PC-3 (cell line): ENCODE measurements around the gene NDUFA11. TPM values are rescaled to one million over a fixed set of nuclear protein-coding genes. Genes with fewer than 3 reads are reported as not detected.

Source experiments
- ATAC-seq: fragments of 200-7000 bp; cut with Tn5 transposase; 2 replicates; pipeline ENCODE4 v1.9.1; 2020; ENCODE audit warnings: mild to moderate bottlenecking, moderate library complexity
- BruUV-seq: library from RNA; stranded (reverse); fragments of 400-500 nt; replicated peaks from 2 replicates; lab custom pipeline; 2021; lab: Mats Ljungman, UMichigan
- CTCF ChIA-PET: fragments of 300-600 bp; sonication (Branson Sonifier 250); formaldehyde crosslinking; loops from one replicate; lab custom pipeline; 2022; ENCODE audit warnings: antibody characterized with exemption; lab: Charles Lee
- POLR2A ChIA-PET: fragments of 300-600 bp; sonication (Branson Sonifier 250); formaldehyde crosslinking; loops from one replicate; lab custom pipeline; 2022; ENCODE audit warnings: antibody characterized with exemption; ENCODE audit not compliant: unreplicated experiment; lab: Charles Lee
- DNase-seq: peaks from one replicate; pipeline ENCODE4 v3.0.0-alpha.2; 2015
- H2AFZ ChIP-seq: fragments of 300-600 bp; sonication (generic); 2 replicates; pipeline ENCODE4 v1.6.0; 2016; ENCODE audit warnings: antibody characterized with exemption, low read length
- H3F3A ChIP-seq: fragments of 300-600 bp; sonication (generic); one replicate; pipeline ENCODE4 v1.6.0; 2017; ENCODE audit warnings: antibody characterized with exemption, low read length, control low read depth, mild to moderate bottlenecking; ENCODE audit not compliant: unreplicated experiment
- H3K27ac ChIP-seq: fragments of 300-600 bp; sonication (generic); 2 replicates; pipeline ENCODE4 v1.5.1; 2016; ENCODE audit warnings: mild to moderate bottlenecking, low read length
- H3K27me3 ChIP-seq: fragments of 300-600 bp; sonication (generic); 2 replicates; pipeline ENCODE4 v1.6.1; 2016; ENCODE audit warnings: low read length, mixed read lengths
- H3K36me3 ChIP-seq: fragments of 300-600 bp; sonication (generic); 2 replicates; pipeline ENCODE4 v1.6.1; 2016; ENCODE audit warnings: low read depth, mixed run types, low read length, mixed read lengths
- H3K4me1 ChIP-seq: fragments of 300-600 bp; sonication (generic); 2 replicates; pipeline ENCODE4 v1.5.1; 2016; ENCODE audit warnings: low read length; ENCODE audit not compliant: insufficient read depth
- H3K4me2 ChIP-seq: fragments of 300-600 bp; sonication (generic); 2 replicates; pipeline ENCODE4 v1.6.0; 2016; ENCODE audit warnings: low read length
- H3K4me3 ChIP-seq: fragments of 300-600 bp; sonication (generic); 2 replicates; pipeline ENCODE4 v1.5.1; 2016; ENCODE audit warnings: mild to moderate bottlenecking, low read length, mixed read lengths
- H3K79me2 ChIP-seq: fragments of 300-600 bp; sonication (generic); 2 replicates; pipeline ENCODE4 v1.6.1; 2017; ENCODE audit warnings: low read length, mixed read lengths
- H3K9ac ChIP-seq: fragments of 300-600 bp; sonication (generic); 2 replicates; pipeline ENCODE4 v1.6.0; 2016; ENCODE audit warnings: mild to moderate bottlenecking, low read length
- H3K9me2 ChIP-seq: fragments of 300-600 bp; sonication (generic); replicated peaks from 2 replicates; pipeline ENCODE4 v1.6.1; 2016; ENCODE audit warnings: mixed run types, low read length, mixed read lengths
- H3K9me3 ChIP-seq: fragments of 300-600 bp; sonication (generic); 2 replicates; pipeline ENCODE4 v1.6.1; 2016; ENCODE audit warnings: low read length, mixed read lengths
- H4K20me1 ChIP-seq: fragments of 300-600 bp; sonication (generic); 2 replicates; pipeline ENCODE4 v1.6.1; 2016; ENCODE audit warnings: low read length, mixed read lengths
- EZH2 ChIP-seq: fragments of 300-600 bp; sonication (generic); IDR thresholded peaks from one replicate; pipeline ENCODE4 v1.6.1; 2017; ENCODE audit warnings: antibody characterized with exemption, mild to moderate bottlenecking, low read length; ENCODE audit not compliant: unreplicated experiment
- EZH2phosphoT487 ChIP-seq: fragments of 300-600 bp; sonication (generic); IDR thresholded peaks from 2 replicates; pipeline ENCODE4 v1.6.1; 2018; ENCODE audit warnings: mild to moderate bottlenecking, antibody characterized with exemption, low read length, borderline replicate concordance
- intact Hi-C: fragments of 100-400 bp; cut with micrococcal nuclease; formaldehyde crosslinking; loops from 2 replicates; pipeline ENCODE4 v1.9.0; 2023
- total RNA-seq: library from RNA; depleted of rRNA; stranded (reverse); fragments of >200 nt; gene quantifications from 2 replicates; pipeline ENCODE4 v1.2.3, GENCODE V29; 2014
- TF ChIP-seq, protein P1 (sequence below): fragments of 300-600 bp; sonication (generic); conservative IDR thresholded peaks from 2 replicates; pipeline ENCODE4 v1.5.1; 2017; ENCODE audit warnings: antibody characterized with exemption, low read depth, mild to moderate bottlenecking, low read length

NDUFA11 gene
- total RNA-seq, 1 experiment from 2014 or later: 669 TPM

DNA sequence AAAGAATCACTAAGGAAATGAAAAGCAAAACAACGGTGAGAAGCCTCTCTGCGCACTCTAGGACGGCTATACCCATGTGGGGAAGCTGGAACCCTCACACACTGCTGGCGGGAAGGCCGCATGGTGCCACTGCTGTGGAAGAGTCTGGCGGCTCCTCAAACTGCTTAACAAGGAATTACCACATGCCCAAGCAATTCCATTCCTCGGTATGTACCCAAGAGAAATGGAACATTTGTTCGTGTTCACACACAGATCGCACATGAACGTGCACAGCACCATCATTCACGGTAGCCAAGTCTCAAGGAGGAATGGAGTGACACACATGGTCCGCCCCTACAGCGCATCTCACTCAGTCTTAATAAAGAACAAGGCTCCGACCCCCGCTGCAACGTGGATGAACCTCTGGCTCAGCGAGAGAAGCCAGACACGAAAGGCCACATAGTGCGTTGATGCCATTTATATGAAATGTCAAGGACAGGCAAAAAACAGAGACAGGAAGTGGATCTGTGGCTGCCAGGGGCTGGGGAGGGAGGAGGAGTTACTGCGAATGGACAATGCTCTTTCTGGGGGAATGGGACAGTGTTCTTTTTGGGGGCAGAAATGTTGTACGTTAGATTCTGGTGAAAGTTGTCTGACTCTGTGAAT lies 18.0 kb upstream of the NDUFA11 start:
- ChIA-PET POLR2A (no interaction called here), CTCF (no interaction called here)
- no peaks in the 10 kb centered on the region for H3K4me1 ChIP-seq
- H3K9ac ChIP-seq: no peak overlapping the region
- no peaks in the 10 kb centered on the region for H3K9me3 ChIP-seq
- no peak overlapping the region for H2AFZ ChIP-seq
- no peak overlapping the region for H3K4me2 ChIP-seq
- H3K9me2 ChIP-seq: no peaks in the 10 kb centered on the region
- H3K4me3 ChIP-seq: no peak overlapping the region
- DNase-seq: no peak
- H3K36me3 ChIP-seq: peaks cover 64% of the 10 kb centered on the region
- no peaks in the 10 kb centered on the region for H3K79me2 ChIP-seq
- H3K27me3 ChIP-seq: no peaks in the 10 kb centered on the region
- no peaks in the 10 kb centered on the region for H3F3A ChIP-seq
- H4K20me1 ChIP-seq: no peaks in the 10 kb centered on the region
- intact Hi-C loops: no loop called here
- ATAC-seq: no peak
- H3K27ac ChIP-seq: no peak overlapping the region
- TF ChIP-seq, protein P1, sequence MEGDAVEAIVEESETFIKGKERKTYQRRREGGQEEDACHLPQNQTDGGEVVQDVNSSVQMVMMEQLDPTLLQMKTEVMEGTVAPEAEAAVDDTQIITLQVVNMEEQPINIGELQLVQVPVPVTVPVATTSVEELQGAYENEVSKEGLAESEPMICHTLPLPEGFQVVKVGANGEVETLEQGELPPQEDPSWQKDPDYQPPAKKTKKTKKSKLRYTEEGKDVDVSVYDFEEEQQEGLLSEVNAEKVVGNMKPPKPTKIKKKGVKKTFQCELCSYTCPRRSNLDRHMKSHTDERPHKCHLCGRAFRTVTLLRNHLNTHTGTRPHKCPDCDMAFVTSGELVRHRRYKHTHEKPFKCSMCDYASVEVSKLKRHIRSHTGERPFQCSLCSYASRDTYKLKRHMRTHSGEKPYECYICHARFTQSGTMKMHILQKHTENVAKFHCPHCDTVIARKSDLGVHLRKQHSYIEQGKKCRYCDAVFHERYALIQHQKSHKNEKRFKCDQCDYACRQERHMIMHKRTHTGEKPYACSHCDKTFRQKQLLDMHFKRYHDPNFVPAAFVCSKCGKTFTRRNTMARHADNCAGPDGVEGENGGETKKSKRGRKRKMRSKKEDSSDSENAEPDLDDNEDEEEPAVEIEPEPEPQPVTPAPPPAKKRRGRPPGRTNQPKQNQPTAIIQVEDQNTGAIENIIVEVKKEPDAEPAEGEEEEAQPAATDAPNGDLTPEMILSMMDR: no peak
- no peak for TF ChIP-seq EZH2phosphoT487
- no peak for TF ChIP-seq EZH2
- BruUV-seq: TSS peak; percentile 6

GRCh38 chr19:5918463-5919079 lies 15.0 kb upstream of the NDUFA11 start:
- Histone ChIP-seq H3K4me1 (peaks cover 28% of the 10 kb centered on the region), H3K4me2 (no peak overlapping the region), H3K9ac (no peak overlapping the region), H4K20me1 (no peaks in the 10 kb centered on the region), H3K9me3 (no peaks in the 10 kb centered on the region), H3K79me2 (0 out of 2 replicates have a peak, but pooled peaks cover 5% of the 10 kb centered on the region), H3K4me3 (no peak overlapping the region), H3K36me3 (peaks cover 43% of the 10 kb centered on the region), H3F3A (no peaks in the 10 kb centered on the region), H3K9me2 (no peaks in the 10 kb centered on the region), H2AFZ (no peak overlapping the region), H3K27ac (no peak overlapping the region), H3K27me3 (no peaks in the 10 kb centered on the region)
- ATAC-seq: no peak
- intact Hi-C loops: no loop called here
- no TSS peak for BruUV-seq
- ChIA-PET CTCF (no interaction called here), POLR2A (no interaction called here)
- no peak for TF ChIP-seq EZH2phosphoT487
- no peak for TF ChIP-seq EZH2
- TF ChIP-seq, protein P1: no peak
- no peak for DNase-seq
